SK-N-DZ (cell line): ENCODE data around the gene EPS8.

ENCODE experiments used
- DNase-seq: peaks from one replicate; pipeline ENCODE4 v3.0.0-alpha.2; 2015; ENCODE audit warnings: low spot score

Gene EPS8

GRCh38 chr12:15691388-15691787 is 97.8 kb downstream of the EPS8 start:
- DNase-seq, result no peak

GRCh38 chr12:15690320-15690719 is 98.9 kb downstream of the EPS8 start:
- no peak for DNase-seq

DNA sequence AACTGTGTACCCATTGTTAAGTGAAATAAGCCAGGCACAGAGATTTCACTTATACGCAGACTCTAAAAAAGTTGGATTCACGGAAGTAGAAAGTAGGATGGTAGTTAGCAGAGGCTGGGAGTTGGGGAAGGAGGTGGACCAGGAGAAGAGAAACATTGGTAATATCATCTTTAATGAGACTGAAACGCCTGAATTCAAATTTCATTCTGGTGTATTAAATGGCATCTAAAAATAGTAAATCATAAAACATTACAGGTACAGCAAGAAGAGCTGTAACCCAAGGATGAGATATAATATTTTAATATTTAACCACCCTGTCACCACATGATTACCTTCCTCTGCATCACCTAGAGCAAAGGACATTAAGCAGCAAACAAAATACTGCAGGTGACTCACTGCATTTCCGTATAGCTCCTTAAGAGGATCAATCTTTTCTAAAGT is 99.4 kb downstream of the EPS8 start:
- DNase-seq, result no peak

DNA sequence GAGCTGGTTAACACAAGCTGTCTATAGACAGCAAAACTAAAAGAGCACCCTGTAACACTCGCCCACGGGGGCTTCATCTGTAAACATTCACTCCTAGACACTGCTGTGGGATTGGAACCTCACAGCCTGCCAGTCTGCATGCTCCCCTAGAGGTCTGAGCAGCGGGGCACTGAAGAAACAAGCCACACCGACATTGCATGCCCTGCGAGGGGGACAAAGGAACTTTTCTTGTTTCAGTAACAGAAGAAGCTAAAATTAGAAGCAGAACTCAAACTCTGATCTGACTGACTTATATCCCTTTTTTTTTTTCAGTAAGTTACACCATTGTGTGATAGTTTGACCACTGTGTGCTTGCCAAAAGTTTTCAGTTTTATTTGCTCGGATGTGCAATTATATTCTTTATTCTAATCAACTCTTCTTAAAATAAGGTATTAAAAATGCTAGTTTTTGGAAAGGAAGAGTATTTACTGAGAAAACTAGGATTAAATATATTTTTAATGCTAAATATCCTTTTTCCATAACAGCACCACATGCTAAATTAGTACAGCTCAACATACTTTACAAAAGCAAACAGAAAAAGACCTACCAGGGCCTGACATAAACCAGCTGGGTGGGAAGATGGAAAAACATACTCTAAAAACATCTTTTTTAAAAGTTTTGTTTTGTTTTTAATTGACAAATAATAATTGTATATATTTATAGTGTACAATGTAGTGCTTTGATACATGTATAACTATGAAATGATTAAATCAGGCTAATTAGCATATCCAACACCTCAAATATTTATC is 100.2 kb downstream of the EPS8 start:
- DNase-seq, result no peak

DNA sequence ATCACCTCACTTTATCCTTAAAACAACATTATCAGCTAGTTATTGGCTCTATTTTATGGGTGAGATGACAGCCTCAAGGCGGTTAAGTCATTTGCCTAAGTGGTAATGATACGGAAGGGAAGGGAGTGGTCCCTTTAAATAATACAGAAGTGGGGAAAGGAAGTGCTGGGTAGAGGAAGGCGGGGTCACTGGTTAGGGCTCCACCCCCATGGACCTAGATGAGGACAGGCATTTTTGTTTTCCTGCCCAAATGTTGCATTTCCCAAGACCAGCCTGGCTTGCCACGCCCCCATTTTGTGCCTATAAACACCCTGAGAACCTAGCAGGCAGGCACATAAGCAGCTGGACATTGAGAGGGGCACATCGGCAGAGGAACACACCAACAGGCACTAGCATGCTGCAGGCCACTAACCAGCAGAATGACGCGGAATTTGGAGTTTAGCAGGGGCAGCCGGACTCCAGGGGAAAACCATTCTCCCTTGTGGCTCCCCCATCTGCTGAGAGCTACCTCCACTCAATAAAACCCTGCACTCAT is 100.9 kb downstream of the EPS8 start:
- DNase-seq, result no peak

- DNase-seq, result no peak
Measured at GRCh38 chr12:15687583-15687982, 101.6 kb downstream of the EPS8 start.

DNA sequence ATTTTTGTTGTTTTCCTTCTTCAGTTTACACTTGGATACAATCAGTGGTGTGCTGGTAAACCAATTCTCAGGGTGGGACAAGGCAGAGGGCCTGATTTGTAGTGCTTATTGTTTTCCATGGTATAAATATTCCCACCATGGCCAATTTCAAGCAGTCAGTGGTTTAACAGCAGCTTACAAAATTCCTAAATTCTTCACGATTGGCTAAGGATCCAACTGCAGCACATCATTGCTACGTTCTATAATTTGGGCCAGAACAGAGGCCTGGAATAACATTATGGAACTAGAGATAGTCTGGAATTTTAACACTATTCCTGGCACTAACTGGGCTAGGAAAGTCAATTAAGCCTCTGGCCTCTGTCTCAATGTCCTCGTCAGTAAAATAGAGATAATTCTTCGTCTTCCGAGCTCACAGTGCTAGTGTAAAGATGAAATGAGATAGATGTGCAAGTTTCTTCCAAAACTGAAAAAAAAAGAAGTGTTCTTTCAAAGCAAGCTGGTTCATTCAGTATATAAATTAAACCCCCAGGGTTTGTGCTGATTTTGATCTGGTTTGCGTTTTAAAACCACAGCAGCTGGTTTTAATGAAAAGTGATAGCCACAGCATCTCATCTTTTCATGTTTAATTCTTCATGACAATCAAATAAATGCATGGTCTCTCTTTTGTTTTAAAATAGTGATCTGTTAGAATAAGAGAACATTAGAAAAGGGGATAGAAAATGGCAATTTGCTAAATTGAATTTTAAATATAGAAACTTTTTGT is 104.1 kb downstream of the EPS8 start:
- DNase-seq, result peak; percentile 19

GRCh38 chr12:15682826-15683225 is 106.4 kb downstream of the EPS8 start:
- DNase-seq, result no peak

- DNase-seq, result no peak
Measured at GRCh38 chr12:15679151-15679550, 110.0 kb downstream of the EPS8 start.

GRCh38 chr12:15677726-15678201 is 111.4 kb downstream of the EPS8 start:
- no peak for DNase-seq

DNA sequence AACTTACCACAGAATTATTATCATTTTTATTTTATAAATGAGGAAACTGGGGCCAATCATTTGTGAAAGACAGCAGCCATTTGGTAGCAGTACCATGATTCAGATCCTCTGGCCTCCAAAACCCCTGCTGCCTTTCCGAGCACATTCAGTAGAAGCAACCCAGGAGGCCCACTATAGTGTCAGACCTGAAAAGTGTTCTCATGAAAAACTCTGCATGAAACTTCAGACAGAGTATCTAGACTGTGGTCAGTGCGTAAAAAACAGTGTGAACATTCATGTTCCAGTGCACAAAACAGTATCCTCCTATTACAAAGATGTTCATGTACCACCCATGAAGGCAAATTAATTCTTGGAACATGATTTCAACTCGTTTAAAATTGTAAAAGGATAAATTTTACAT is 112.0 kb downstream of the EPS8 start:
- DNase-seq, result no peak

GRCh38 chr12:15672671-15673270 is 116.4 kb downstream of the EPS8 start:
- no peak for DNase-seq

DNA sequence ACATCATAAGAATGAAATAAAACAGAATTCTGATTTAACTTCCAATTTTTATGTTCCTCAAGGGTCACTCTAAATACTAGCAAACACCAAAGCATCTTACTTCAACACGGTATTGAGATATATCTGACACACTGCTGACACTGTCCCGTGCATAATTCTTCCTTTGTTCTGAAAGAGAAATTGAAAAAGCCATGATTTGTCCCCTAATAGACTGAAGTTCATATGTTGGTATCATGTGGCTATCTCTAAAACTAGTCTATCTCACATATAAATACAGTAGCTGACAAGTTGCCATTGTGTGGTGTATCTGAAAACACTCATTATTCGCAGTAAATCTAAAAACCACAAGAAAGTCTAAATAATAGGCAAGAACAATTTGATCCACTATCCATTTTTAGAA is 118.4 kb downstream of the EPS8 start:
- no peak for DNase-seq

- no peak for DNase-seq
Measured at GRCh38 chr12:15669256-15669948, 119.8 kb downstream of the EPS8 start.

GRCh38 chr12:15664491-15664890 is 124.7 kb downstream of the EPS8 start:
- DNase-seq, result no peak

DNA sequence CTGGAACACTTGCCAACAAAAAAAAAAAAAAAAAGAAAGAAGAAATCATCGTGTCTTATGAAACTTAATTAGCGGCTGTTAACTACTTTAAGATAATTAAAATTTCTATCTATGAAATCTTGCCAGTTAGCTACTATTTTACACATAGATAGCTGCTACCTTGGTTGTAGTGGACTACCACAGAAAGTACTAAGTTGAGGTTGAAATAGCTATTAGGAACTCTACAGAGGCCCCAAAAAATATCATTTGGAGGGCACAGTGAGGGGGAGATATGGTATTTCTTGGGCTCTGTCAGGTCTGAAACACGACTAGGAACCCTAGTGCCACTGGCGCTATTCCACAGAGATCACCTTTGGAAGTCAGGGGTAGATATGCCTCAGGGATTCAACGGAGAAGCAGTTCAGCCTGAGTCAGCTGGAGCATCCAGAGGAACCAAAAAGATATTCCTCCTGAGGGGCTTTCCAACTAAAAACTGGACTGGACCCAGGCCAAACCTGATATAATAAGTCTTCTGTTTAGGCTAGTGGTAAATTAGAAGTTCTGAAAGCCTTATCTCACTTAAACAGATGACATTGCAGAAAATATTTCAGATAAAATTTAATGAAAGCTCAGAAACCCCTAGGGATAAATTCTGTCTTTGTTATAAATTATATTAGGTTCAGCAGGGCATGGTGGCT is 126.1 kb downstream of the EPS8 start:
- DNase-seq, result no peak

DNA sequence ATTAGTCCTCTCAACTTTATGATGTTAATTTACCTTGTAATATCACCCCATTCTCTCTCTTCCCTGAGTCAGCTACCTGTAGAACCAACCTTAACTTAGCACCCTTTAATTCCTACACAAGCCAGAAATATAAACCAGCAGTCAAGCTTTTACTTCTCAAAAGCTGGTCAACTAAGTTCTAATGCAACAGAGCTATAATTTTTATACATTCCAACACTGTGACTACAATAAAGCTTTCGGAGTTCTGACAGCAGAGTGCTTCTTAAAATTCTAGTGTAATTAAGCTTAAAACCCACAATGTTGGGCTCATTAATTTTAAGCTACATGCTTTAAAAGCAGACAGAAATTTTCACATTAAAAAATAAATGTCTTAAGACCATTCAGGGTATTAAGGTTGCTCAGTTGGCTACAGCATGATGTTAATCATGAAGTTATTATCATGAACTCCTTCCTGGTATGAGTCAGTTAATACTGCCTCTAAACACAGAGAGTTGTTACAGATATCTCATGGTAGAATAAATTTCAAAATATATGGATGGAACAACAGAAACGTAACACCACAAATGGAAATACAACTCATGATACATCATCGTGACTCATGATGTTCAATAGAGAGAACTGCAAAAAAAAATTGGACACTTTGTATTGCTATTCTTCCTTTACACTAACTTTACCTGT is 126.7 kb downstream of the EPS8 start:
- DNase-seq, result no peak

GRCh38 chr12:15651371-15651770 is 137.8 kb downstream of the EPS8 start:
- DNase-seq, result no peak

DNA sequence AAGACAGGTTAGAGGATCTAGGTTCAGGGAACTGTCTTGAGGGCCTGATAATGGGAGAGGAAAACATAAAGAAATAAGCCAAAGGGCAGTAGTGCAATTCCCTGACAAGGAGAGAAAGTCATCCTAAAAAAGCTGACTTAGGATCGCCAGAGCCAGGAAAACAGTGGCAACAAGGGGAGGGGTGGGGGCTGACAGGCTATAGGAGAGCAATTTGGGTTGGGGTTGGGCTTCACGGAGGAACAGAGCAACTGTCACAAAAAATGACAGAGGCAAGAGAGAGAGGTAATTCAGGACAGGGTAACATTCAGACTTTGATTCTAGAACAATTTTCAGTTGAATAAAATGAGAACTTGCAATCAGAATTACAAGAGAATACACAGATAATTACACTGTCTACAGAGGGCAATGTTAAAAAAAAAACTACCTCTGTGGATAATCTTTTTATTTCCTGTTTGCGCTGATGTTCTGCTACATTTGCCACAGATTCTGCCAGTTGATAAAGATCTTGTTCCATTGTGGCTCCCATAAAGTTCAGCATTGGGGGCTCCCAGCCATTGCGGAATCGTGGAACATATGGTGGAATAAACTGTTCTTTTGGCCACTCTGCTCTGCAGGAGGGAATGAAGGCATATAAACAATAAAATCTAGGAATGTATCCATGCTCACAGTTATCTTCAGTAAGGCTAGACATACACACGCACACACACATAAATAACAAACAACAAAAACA is 138.6 kb downstream of the EPS8 start:
- no peak for DNase-seq

DNA sequence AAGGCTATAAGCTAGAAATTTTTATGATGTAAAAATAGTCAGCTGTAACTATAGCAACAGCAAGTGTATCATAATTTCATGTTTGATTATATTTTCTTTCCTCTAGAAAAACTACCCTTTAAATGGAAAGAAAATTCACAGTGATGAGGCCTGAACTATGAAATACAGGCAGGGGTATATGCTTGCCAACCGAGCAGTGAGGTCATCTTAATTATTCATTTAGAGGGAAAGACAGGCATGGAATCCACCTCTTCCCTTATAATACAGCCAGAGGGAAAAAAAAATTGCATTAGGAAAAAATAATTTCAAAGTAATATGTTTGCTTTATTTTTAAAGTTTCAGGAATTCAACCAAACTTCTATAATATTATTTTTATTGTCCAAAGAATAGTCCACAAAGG is 139.8 kb downstream of the EPS8 start:
- DNase-seq, result no peak
